B cell (primary cell): ENCODE data around the gene PHF12. TPM values are rescaled to one million over a fixed set of nuclear protein-coding genes. Genes with fewer than 3 reads are reported as not detected.

ENCODE experiments used
- ATAC-seq: fragments of 200-7000 bp; cut with Tn5 transposase; one replicate; pipeline ENCODE4 v1.10.0; 2021; ENCODE audit warnings: low read depth, mild to moderate bottlenecking, moderate number of reproducible peaks, moderate library complexity
- CTCF ChIA-PET: fragments of 350-600 bp; sonication (Branson Sonifier 250); formaldehyde crosslinking; loops from one replicate; lab custom pipeline; 2021; ENCODE audit warnings: antibody characterized with exemption, inconsistent platforms; lab: Charles Lee
- POLR2A ChIA-PET: fragments of 350-600 bp; sonication (Branson Sonifier 250); formaldehyde crosslinking; loops from one replicate; lab custom pipeline; 2021; ENCODE audit warnings: antibody characterized with exemption; lab: Charles Lee
- DNase-seq: peaks from one replicate; pipeline ENCODE4 v3.0.0; 2013
- H2AFZ ChIP-seq: 2 replicates; pipeline ENCODE4 v1.6.1; 2012; ENCODE audit warnings: mild to moderate bottlenecking, low read depth, low read length; ENCODE audit not compliant: insufficient read depth, poor library complexity, severe bottlenecking
- H3K27ac ChIP-seq, 2 donors: 1 replicate in 1 of 2; 2 replicates in 1 of 2; pipeline ENCODE4 v1.5.1; 2012 to 2013; ENCODE audit warnings: low read length in 2 of 2, mild to moderate bottlenecking in 2 of 2, moderate library complexity in 1 of 2
- H3K27me3 ChIP-seq, 4 experiments: fragments of 200-600 bp in 1 of 4; sonication (generic) in 1 of 4; replicated peaks in 1 of 4; 1 replicate in 2 of 4; 2 replicates in 2 of 4; pipeline versions ENCODE4 v1.6.1 to v1.7.0; 2013 to 2016; ENCODE audit warnings: low read length in 3 of 4, mild to moderate bottlenecking in 2 of 4, mixed read lengths in 1 of 4, moderate library complexity in 1 of 4; ENCODE audit not compliant: insufficient read depth in 4 of 4, control insufficient read depth in 3 of 4; ENCODE audit errors: control extremely low read depth in 1 of 4
- H3K36me3 ChIP-seq, 2 experiments: replicated peaks in 1 of 2; 1 replicate in 1 of 2; 2 replicates in 1 of 2; pipeline versions ENCODE4 v1.6.1 to v1.7.1; 2013; ENCODE audit warnings: low read length in 1 of 2; ENCODE audit not compliant: insufficient read depth in 2 of 2, control insufficient read depth in 1 of 2; ENCODE audit errors: control extremely low read depth in 1 of 2, extremely low read depth in 1 of 2
- H3K4me1 ChIP-seq, 2 donors: fragments of 200-600 bp in 1 of 2; sonication (generic) in 1 of 2; 1 replicate in 1 of 2; 2 replicates in 1 of 2; pipeline versions ENCODE4 v1.5.1 to v1.6.1; 2013 to 2017; ENCODE audit warnings: low read length in 2 of 2; ENCODE audit not compliant: control insufficient read depth in 2 of 2, insufficient read depth in 2 of 2
- H3K4me2 ChIP-seq: replicated peaks from 2 replicates; pipeline ENCODE3; 2012; ENCODE audit warnings: mild to moderate bottlenecking, low read depth, low read length; ENCODE audit not compliant: poor library complexity, severe bottlenecking
- H3K4me3 ChIP-seq, 5 experiments: fragments of 200-600 bp in 1 of 5; sonication (generic) in 1 of 5; 1 replicate in 3 of 5; 2 replicates in 2 of 5; pipeline versions ENCODE4 v1.5.1 to v1.7.0; 2011 to 2016; ENCODE audit warnings: low read length in 4 of 5, mild to moderate bottlenecking in 4 of 5, low read depth in 2 of 5, control low read depth in 1 of 5, moderate library complexity in 1 of 5; ENCODE audit not compliant: insufficient read depth in 1 of 5; ENCODE audit errors: control extremely low read depth in 1 of 5, extremely low read depth in 1 of 5
- H3K79me2 ChIP-seq: fragments of 200-600 bp; sonication (generic); one replicate; pipeline ENCODE4 v1.6.0; 2016; ENCODE audit warnings: low read length; ENCODE audit not compliant: control insufficient read depth, insufficient read depth
- H3K9ac ChIP-seq: fragments of 200-600 bp; sonication (generic); 2 replicates; pipeline ENCODE4 v1.6.1; 2017; ENCODE audit warnings: mild to moderate bottlenecking, low read length, moderate library complexity
- H3K9me3 ChIP-seq, 3 donors: one replicate each; pipeline versions ENCODE4 v1.6.1 to v1.7.1; 2013; ENCODE audit warnings: low read length in 2 of 3; ENCODE audit not compliant: control insufficient read depth in 2 of 3, insufficient read depth in 1 of 3; ENCODE audit errors: control extremely low read depth in 1 of 3
- H4K20me1 ChIP-seq: 2 replicates; pipeline ENCODE4 v1.6.0; 2012; ENCODE audit warnings: mild to moderate bottlenecking, low read length; ENCODE audit not compliant: insufficient read depth, control insufficient read depth, poor library complexity, severe bottlenecking
- H3K27ac Mint-ChIP-seq: one replicate; pipeline ENCODE4 v1.8.0; 2021; ENCODE audit warnings: mixed read lengths
- H3K27me3 Mint-ChIP-seq: one replicate; pipeline ENCODE4 v1.8.0; 2021; ENCODE audit warnings: mixed read lengths
- H3K4me1 Mint-ChIP-seq: one replicate; pipeline ENCODE4 v1.8.0; 2021; ENCODE audit warnings: mixed read lengths
- H3K4me3 Mint-ChIP-seq: one replicate; pipeline ENCODE4 v1.8.0; 2021; ENCODE audit warnings: mixed read lengths
- H3K9me3 Mint-ChIP-seq: one replicate; pipeline ENCODE4 v1.8.0; 2022; ENCODE audit warnings: mixed read lengths; ENCODE audit not compliant: insufficient read depth
- EZH2 ChIP-seq: IDR thresholded peaks from 2 replicates; pipeline ENCODE4 v1.6.1; 2012; ENCODE audit warnings: borderline replicate concordance, low read depth, mild to moderate bottlenecking, moderate library complexity, low read length; ENCODE audit not compliant: insufficient read depth, poor library complexity, severe bottlenecking
- WGBS: methylation state at CpG from one replicate; pipeline ENCODE4 v1.1.5; 2013; ENCODE audit warnings: missing lambda C conversion rate; ENCODE audit not compliant: insufficient coverage; 5-methylcytosine and 5-hydroxymethylcytosine counted together
- intact Hi-C: fragments of 100-400 bp; cut with micrococcal nuclease; formaldehyde crosslinking; loops from one replicate; pipeline ENCODE4 v1.10.0; 2022
- polyA plus RNA-seq: library from polyadenylated mRNA; depleted of rRNA; stranded (reverse); fragments of >200 nt; gene quantifications from 2 replicates; pipeline ENCODE4 v1.2.3, GENCODE V29; 2012
- total RNA-seq, 2 donors: library from RNA; stranded (reverse); fragments of 120-200 nt in 1 of 2; gene quantifications; 1 replicate in 1 of 2; 2 replicates in 1 of 2; pipeline versions ENCODE4 v1.2.3 to v1.2.4, GENCODE V29; 2013 to 2022
- TF ChIP-seq, protein P1 (sequence below): fragments of 200-600 bp; IDR thresholded peaks from one replicate; pipeline ENCODE4 v1.8.0; 2022; ENCODE audit warnings: antibody characterized with exemption, mild to moderate bottlenecking

The PHF12 gene
- total and polyA plus RNA-seq, 2 donors (not counting 1 experiment from before 2014, with no cell fraction given) = 116 to 140 TPM

DNA sequence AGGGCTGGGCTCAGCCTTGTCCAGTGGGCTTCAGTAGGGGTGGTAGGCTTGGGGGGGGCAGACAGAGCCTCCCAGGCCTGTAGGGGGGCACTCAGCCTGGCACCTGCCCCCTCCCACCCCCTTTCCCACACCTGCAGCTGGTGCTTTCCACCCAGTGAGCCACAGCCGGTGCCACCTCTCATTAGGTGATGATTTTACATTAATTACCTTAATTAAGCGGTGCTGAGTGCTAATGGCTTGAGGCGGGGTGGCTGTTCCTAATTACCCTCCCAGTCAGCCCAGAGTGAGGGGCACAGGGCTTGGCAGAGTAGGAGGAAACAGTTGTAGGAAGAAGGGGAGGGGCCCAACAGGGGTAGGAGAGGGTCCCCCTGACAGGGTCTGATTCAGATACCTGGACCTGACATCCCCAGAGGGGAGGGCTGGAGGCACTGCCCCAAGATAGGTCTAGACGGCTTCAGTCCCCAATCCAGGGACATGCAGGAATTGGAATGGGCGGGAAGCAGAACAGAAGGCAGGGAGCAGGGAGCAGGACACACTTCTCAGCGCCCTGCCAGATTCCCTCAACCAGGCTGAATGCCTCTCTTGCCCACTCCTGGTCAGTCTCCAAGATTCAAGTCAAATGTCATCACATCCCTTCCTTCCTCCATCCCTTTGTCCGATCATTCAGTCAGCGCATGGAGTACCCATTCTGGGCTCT is 26.5 kb upstream of the PHF12 start:
- no peak for ATAC-seq
- peaks cover 0 to 11% (median 0%) of the 10 kb centered on the region in 3 donors for H3K9me3 ChIP-seq
- H3K27ac Mint-ChIP-seq = peak overlapping the region; percentile 32

DNA sequence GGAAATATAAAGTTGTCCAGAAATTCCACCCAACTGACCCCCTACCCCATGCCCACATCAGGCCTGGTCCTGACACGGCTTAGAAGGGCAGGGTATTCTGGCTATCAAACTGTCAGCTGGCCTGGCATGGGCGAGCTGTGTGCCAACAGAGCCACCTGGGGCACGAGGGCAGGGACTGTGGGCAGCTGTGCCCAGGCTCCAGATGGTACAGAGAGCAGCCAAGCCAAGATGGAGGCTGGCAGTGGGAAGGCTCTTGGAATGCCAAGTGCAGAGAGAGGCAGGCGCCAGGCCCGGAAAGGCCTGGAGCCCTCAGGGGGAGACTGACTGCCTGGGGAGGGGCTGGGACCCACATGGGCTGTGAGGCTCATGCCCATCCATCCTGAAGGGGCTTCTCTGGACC is 24.3 kb upstream of the PHF12 start:
- no peak for DNase-seq
- Mint-ChIP-seq H3K27me3 (peaks cover 10% of the 10 kb centered on the region), H3K4me1 (no peaks in the 10 kb centered on the region), H3K27ac (no peak overlapping the region), H3K4me3 (no peak overlapping the region), H3K9me3 (no peaks in the 10 kb centered on the region)
- intact Hi-C loops = no loop called here
- Histone ChIP-seq H3K4me2 (no peak overlapping the region), H3K36me3 (no peaks in the 10 kb centered on the region), H2AFZ (no peak overlapping the region), H3K9ac (no peak overlapping the region), H3K4me1 (no peaks in the 10 kb centered on the region), H3K79me2 (no peaks in the 10 kb centered on the region), H3K27ac (no peak overlapping the region), H4K20me1 (no peaks in the 10 kb centered on the region), H3K9me3 (no peaks in the 10 kb centered on the region), H3K27me3 (peaks cover 0 to 7% (median 0%) of the 10 kb centered on the region in 4 experiments), H3K4me3 (no peak overlapping the region)
- 89% methylated on average over 5 of the region's 5 CpGs for WGBS
- no peak for ATAC-seq
- TF ChIP-seq, protein P1, sequence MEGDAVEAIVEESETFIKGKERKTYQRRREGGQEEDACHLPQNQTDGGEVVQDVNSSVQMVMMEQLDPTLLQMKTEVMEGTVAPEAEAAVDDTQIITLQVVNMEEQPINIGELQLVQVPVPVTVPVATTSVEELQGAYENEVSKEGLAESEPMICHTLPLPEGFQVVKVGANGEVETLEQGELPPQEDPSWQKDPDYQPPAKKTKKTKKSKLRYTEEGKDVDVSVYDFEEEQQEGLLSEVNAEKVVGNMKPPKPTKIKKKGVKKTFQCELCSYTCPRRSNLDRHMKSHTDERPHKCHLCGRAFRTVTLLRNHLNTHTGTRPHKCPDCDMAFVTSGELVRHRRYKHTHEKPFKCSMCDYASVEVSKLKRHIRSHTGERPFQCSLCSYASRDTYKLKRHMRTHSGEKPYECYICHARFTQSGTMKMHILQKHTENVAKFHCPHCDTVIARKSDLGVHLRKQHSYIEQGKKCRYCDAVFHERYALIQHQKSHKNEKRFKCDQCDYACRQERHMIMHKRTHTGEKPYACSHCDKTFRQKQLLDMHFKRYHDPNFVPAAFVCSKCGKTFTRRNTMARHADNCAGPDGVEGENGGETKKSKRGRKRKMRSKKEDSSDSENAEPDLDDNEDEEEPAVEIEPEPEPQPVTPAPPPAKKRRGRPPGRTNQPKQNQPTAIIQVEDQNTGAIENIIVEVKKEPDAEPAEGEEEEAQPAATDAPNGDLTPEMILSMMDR = no peak
- no peak for TF ChIP-seq EZH2
- CTCF ChIA-PET = interaction anchor here (1.1 kb wide), 1 partner anchor 141 kb away, joined by 5 read pairs; no protein-coding TSS in a partner anchor
- POLR2A ChIA-PET = no interaction called here

More for the DNA sequence above, 26.5 kb upstream of the PHF12 start:
- peaks cover 10 to 13% of the 10 kb centered on the region in 2 donors for H3K4me1 ChIP-seq
- POLR2A ChIA-PET = no interaction called here
- Mint-ChIP-seq H3K27me3 (peaks cover 10% of the 10 kb centered on the region), H3K9me3 (no peaks in the 10 kb centered on the region), H3K4me3 (no peak overlapping the region), H3K4me1 (peaks cover 9% of the 10 kb centered on the region)
- no peak for DNase-seq
- CTCF ChIA-PET = interaction anchor here (1.2 to 1.6 kb wide), 2 partner anchors 10 to 12 kb away, joined by 4 to 7 read pairs; no protein-coding TSS in a partner anchor
- no peak overlapping the region for H3K9ac ChIP-seq
- TF ChIP-seq, protein P1 = no peak
- no peak for TF ChIP-seq EZH2
- no peaks in the 10 kb centered on the region for H3K79me2 ChIP-seq
- no peaks in the 10 kb centered on the region for H3K36me3 ChIP-seq
- H3K27me3 ChIP-seq = no peaks in the 10 kb centered on the region
- intact Hi-C loops = no loop called here
- WGBS = 89% methylated on average over 5 of the region's 8 CpGs
- no peak overlapping the region for H2AFZ ChIP-seq
- H3K27ac ChIP-seq = no peak overlapping the region
- H3K4me2 ChIP-seq = no peak overlapping the region
- no peaks in the 10 kb centered on the region for H4K20me1 ChIP-seq
- H3K4me3 ChIP-seq = no peak overlapping the region
